KMS-11 (cell line): ENCODE data around the gene LTV1.

Source experiments
- H2AFZ ChIP-seq: fragments of 200-600 bp; sonication (generic); 2 replicates; pipeline ENCODE4 v1.6.1; 2016; ENCODE audit warnings: antibody characterized with exemption, mixed run types, low read depth
- H3K27ac ChIP-seq: fragments of 200-600 bp; sonication (generic); 2 replicates; pipeline ENCODE4 v1.6.1; 2016; ENCODE audit warnings: mild to moderate bottlenecking, mixed run types
- H3K27me3 ChIP-seq: fragments of 200-600 bp; sonication (generic); 2 replicates; pipeline ENCODE4 v1.6.1; 2017; ENCODE audit warnings: mild to moderate bottlenecking, low read depth, mixed run types, moderate library complexity; ENCODE audit not compliant: insufficient read depth
- H3K36me3 ChIP-seq: fragments of 200-600 bp; sonication (generic); 2 replicates; pipeline ENCODE4 v1.6.1; 2017; ENCODE audit warnings: mild to moderate bottlenecking, mixed run types; ENCODE audit not compliant: insufficient read depth
- H3K4me1 ChIP-seq: fragments of 200-600 bp; sonication (generic); 2 replicates; pipeline ENCODE4 v1.6.1; 2016; ENCODE audit warnings: mild to moderate bottlenecking, low read depth, mixed run types; ENCODE audit not compliant: poor library complexity, severe bottlenecking
- H3K4me2 ChIP-seq: fragments of 200-600 bp; sonication (generic); 2 replicates; pipeline ENCODE4 v1.7.0; 2016; ENCODE audit warnings: mild to moderate bottlenecking, mixed run types
- H3K4me3 ChIP-seq: fragments of 200-600 bp; sonication (generic); IDR thresholded peaks from 2 replicates; pipeline ENCODE4 v1.6.1; 2017; ENCODE audit warnings: low read depth, low read length, mixed read lengths; ENCODE audit not compliant: insufficient read depth
- H3K79me2 ChIP-seq: fragments of 200-600 bp; sonication (generic); 2 replicates; pipeline ENCODE4 v1.6.1; 2016; ENCODE audit warnings: low read depth, mixed run types; ENCODE audit not compliant: insufficient read depth
- H3K9ac ChIP-seq: fragments of 200-600 bp; sonication (generic); 2 replicates; pipeline ENCODE4 v1.6.1; 2016; ENCODE audit warnings: mild to moderate bottlenecking, mixed run types
- H4K20me1 ChIP-seq: fragments of 200-600 bp; sonication (generic); 2 replicates; pipeline ENCODE4 v1.6.1; 2016; ENCODE audit warnings: mild to moderate bottlenecking, mixed run types; ENCODE audit not compliant: insufficient read depth
- TF ChIP-seq, protein P1 (sequence below): fragments of 200-600 bp; sonication (generic); conservative IDR thresholded peaks from 2 replicates; pipeline ENCODE4 v1.6.1; 2017; ENCODE audit warnings: low read depth, mild to moderate bottlenecking, antibody characterized with exemption, low read length, moderate library complexity, mixed read lengths

Gene LTV1

DNA sequence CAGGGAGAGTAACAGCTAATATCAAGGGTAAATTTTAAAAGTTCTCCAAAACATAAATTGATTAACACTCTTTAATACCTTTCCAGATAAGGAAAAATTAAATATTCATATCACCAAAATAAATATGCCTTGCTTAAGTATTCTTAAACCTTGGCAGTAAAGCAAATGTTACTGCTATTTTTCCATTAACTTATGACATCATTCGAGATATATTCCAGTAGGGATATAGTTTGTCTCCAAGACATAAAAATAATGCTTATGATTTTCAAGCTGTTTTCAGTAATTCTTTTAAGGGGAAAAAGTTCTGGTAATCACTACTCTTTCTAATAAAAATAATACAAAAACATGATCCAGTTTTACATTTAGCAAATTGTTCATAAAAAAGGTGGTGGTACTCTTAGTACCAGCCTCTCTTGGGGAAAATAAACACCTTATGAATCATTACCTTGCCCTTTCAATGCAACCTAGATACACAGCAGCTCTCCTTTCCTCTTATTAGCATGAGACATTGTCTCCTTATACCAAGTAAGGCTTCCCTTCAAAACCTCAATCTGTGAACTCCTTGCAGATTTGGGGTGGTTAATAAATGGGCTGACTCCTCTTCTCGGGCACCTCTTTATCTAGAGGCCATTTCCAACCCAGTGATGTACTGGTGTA is 31.5 kb upstream of the LTV1 start:
- H3K36me3 ChIP-seq: no peaks in the 10 kb centered on the region
- H3K27ac ChIP-seq: no peak overlapping the region
- H3K9ac ChIP-seq: no peak overlapping the region
- TF ChIP-seq, protein P1, sequence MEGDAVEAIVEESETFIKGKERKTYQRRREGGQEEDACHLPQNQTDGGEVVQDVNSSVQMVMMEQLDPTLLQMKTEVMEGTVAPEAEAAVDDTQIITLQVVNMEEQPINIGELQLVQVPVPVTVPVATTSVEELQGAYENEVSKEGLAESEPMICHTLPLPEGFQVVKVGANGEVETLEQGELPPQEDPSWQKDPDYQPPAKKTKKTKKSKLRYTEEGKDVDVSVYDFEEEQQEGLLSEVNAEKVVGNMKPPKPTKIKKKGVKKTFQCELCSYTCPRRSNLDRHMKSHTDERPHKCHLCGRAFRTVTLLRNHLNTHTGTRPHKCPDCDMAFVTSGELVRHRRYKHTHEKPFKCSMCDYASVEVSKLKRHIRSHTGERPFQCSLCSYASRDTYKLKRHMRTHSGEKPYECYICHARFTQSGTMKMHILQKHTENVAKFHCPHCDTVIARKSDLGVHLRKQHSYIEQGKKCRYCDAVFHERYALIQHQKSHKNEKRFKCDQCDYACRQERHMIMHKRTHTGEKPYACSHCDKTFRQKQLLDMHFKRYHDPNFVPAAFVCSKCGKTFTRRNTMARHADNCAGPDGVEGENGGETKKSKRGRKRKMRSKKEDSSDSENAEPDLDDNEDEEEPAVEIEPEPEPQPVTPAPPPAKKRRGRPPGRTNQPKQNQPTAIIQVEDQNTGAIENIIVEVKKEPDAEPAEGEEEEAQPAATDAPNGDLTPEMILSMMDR: no peak
- H3K4me1 ChIP-seq: no peaks in the 10 kb centered on the region
- H3K4me2 ChIP-seq: no peak overlapping the region
- no peaks in the 10 kb centered on the region for H3K27me3 ChIP-seq
- no peaks in the 10 kb centered on the region for H4K20me1 ChIP-seq
- no peaks in the 10 kb centered on the region for H3K79me2 ChIP-seq
- no peak overlapping the region for H3K4me3 ChIP-seq
- no peak overlapping the region for H2AFZ ChIP-seq

DNA sequence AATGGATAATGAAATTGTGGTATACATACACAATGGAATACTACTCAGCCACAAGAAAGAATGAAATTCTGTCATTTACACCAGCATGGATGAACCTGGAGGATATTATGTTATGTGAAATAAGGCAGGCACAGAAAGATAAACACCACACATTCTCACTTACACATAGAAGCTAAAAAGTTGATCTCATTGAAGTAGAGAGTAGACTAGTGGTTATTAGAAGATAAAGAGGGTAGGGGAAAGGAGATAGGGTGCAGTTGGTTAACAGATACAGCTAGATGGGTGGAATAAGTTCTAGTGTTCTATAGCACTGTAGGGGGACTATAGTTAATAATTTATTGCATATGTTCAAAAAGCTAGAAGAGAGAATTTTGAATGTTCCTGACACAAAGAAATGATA is 25.5 kb upstream of the LTV1 start:
- Histone ChIP-seq H3K36me3 (no peaks in the 10 kb centered on the region), H3K4me2 (no peak overlapping the region), H2AFZ (no peak overlapping the region), H4K20me1 (no peaks in the 10 kb centered on the region), H3K9ac (no peak overlapping the region), H3K27me3 (no peaks in the 10 kb centered on the region), H3K4me3 (no peak overlapping the region), H3K4me1 (no peaks in the 10 kb centered on the region), H3K27ac (no peak overlapping the region), H3K79me2 (no peaks in the 10 kb centered on the region)
- TF ChIP-seq, protein P1: no peak

DNA sequence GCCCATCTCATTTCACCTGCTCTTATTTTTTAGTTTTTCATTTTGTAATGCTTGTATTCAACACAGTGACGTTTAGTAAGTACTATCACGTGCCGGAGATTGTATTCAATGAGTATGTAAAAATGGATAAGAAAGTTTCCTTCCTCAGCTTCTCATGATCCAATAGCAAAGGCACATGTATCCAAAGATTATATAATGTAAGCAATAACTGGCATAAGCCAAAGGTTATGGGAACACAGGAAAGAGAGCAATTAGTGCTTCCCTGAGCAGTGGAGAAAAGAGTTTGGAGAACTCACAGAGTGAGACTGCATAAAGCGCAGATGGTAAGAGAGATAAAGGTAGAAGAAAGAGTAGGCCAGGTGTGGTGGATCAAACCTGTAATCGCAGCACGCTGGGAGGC is 21.8 kb upstream of the LTV1 start:
- Histone ChIP-seq H3K4me1 (no peaks in the 10 kb centered on the region), H3K9ac (no peak overlapping the region), H4K20me1 (no peaks in the 10 kb centered on the region), H3K27me3 (no peaks in the 10 kb centered on the region), H3K27ac (no peak overlapping the region), H3K4me3 (no peak overlapping the region), H3K36me3 (no peaks in the 10 kb centered on the region), H3K79me2 (no peaks in the 10 kb centered on the region), H2AFZ (no peak overlapping the region), H3K4me2 (no peak overlapping the region)
- TF ChIP-seq, protein P1: no peak

DNA sequence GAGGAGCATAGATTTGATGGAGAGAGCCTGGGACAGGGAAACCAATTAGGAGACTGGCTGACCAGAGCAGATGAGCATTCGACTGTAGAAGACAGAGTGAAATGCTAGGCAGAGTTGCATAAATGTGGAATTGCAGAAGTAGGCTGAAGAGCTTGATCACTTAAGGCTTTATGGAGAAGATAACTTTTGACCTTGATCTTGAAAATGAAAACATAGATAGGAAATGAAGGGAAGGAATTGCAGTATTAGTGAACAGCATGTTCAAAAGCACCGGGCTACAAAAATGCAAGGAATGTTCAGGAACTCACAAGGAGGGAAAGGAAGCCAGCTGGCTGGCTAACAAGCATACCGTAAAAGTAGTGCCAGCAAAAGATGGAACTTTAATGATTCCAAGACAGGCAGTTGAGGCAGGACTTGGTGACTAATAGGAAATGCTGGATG is 20.5 kb upstream of the LTV1 start:
- TF ChIP-seq, protein P1: no peak
- Histone ChIP-seq H3K4me1 (no peaks in the 10 kb centered on the region), H3K79me2 (no peaks in the 10 kb centered on the region)

More for the DNA sequence above, 20.5 kb upstream of the LTV1 start:
- no peak overlapping the region for H2AFZ ChIP-seq
- H3K4me3 ChIP-seq: no peak overlapping the region
- H3K27ac ChIP-seq: no peak overlapping the region
- H3K27me3 ChIP-seq: no peaks in the 10 kb centered on the region
- no peak overlapping the region for H3K4me2 ChIP-seq
- H3K36me3 ChIP-seq: no peaks in the 10 kb centered on the region
- H4K20me1 ChIP-seq: no peaks in the 10 kb centered on the region
- H3K9ac ChIP-seq: no peak overlapping the region
